Stimulated activated CD4-positive, alpha-beta T cell treated with anti-CD3 and anti-CD28 coated beads, TNF-alpha, amount 100 ng/mL, for 1 hour (primary cell): ENCODE results near the gene GDF11.

Experiments used
- DNase-seq, 3 donors: peaks; one replicate each; pipeline ENCODE4 v3.0.0-alpha.2; 2020; ENCODE audit warnings: low read depth in 3 of 3, low spot score in 1 of 3

GDF11 gene

GRCh38 chr12:55722948-55723347, 20.0 kb upstream of the GDF11 start:
- no peak for DNase-seq

- no peak for DNase-seq
Observed at GRCh38 chr12:55723516-55724225, 19.3 kb upstream of the GDF11 start.

GRCh38 chr12:55724226-55724939, 18.5 kb upstream of the GDF11 start:
- DNase-seq = peak in 2 of 3 donors; percentile 35 to 39

- DNase-seq = no peak
Observed at GRCh38 chr12:55724940-55725309, 18.0 kb upstream of the GDF11 start.

GRCh38 chr12:55725556-55725955, 17.4 kb upstream of the GDF11 start:
- no peak for DNase-seq

- DNase-seq = no peak
Observed at GRCh38 chr12:55726971-55727370, 16.0 kb upstream of the GDF11 start.

GRCh38 chr12:55727643-55728185, 15.2 kb upstream of the GDF11 start:
- DNase-seq = no peak

GRCh38 chr12:55728186-55728938, 14.6 kb upstream of the GDF11 start:
- no peak for DNase-seq

GRCh38 chr12:55728939-55729818, 13.7 kb upstream of the GDF11 start, which contains the start of gene CD63:
CD63 (minus strand) TSS chr12:55729009; CDS start chr12:55728341, 668 bp downstream.
- peak in 2 of 3 donors; percentile 27 to 60 for DNase-seq

GRCh38 chr12:55729819-55730818, 12.8 kb upstream of the GDF11 start:
- DNase-seq = no peak

GRCh38 chr12:55732288-55732687, 10.6 kb upstream of the GDF11 start:
- no peak for DNase-seq

GRCh38 chr12:55733021-55733555, 9.8 kb upstream of the GDF11 start:
- no peak for DNase-seq

GRCh38 chr12:55733858-55734257, 9.1 kb upstream of the GDF11 start:
- no peak for DNase-seq

GRCh38 chr12:55734595-55734994, 8.3 kb upstream of the GDF11 start:
- no peak for DNase-seq

- no peak for DNase-seq
Observed at GRCh38 chr12:55736076-55736475, 6.8 kb upstream of the GDF11 start.

GRCh38 chr12:55736780-55737580, 5.9 kb upstream of the GDF11 start:
- peak in 2 of 3 donors; percentile 24 to 43 for DNase-seq

- no peak for DNase-seq
Observed at GRCh38 chr12:55737581-55738122, 5.3 kb upstream of the GDF11 start.
